ENCODE measurements around the gene CDR2.

DNA sequence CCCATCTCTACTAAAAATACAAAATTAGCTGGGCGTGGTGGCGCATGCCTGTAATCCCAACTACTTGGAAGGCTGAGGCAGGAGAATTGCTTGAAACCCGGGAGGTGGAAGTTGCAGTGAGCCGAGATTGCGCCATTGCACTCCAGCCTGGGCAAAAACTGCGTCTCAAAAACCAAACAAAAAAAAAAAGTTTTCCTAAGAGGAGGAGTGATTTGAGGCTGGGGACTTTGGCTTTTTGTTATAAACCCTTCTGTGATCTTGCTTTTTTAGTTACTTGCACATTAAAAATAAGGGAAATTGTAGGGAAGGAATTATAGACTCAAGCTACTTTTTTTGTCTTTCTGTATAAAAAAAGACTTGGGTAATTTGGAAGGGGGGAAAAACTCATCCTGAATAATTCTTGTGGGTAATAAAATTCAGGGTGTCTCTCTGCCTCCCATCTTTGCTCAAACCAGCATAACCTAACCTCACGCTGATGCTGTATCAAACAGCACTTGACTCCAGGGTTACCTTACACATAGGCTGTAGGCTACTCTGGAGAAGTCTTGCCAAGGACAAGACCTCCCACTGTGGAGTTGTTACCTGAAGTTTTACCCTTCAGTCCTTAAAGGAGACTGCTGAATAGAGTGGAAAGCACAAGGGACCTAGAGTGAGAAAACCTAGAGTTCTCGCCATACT, 1.7 kb upstream of the CDR2 start:
- TF ChIP-seq EZH2 (IDR thresholded peaks at IDR 0.05; ENCODE audit: borderline replicate concordance, insufficient read depth, low read depth, low read length, poor library complexity, severe bottlenecking) = no peak
- TF ChIP-seq, protein P1, sequence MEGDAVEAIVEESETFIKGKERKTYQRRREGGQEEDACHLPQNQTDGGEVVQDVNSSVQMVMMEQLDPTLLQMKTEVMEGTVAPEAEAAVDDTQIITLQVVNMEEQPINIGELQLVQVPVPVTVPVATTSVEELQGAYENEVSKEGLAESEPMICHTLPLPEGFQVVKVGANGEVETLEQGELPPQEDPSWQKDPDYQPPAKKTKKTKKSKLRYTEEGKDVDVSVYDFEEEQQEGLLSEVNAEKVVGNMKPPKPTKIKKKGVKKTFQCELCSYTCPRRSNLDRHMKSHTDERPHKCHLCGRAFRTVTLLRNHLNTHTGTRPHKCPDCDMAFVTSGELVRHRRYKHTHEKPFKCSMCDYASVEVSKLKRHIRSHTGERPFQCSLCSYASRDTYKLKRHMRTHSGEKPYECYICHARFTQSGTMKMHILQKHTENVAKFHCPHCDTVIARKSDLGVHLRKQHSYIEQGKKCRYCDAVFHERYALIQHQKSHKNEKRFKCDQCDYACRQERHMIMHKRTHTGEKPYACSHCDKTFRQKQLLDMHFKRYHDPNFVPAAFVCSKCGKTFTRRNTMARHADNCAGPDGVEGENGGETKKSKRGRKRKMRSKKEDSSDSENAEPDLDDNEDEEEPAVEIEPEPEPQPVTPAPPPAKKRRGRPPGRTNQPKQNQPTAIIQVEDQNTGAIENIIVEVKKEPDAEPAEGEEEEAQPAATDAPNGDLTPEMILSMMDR (IDR thresholded peaks at IDR 0.05) = no peak
